Liver (tissue), 3 donors: ENCODE results near the gene SEC61G.

Experiments used
- ATF3 ChIP-seq: IDR thresholded peaks from 2 replicates; pipeline ENCODE4 v1.6.1; 2016; ENCODE audit warnings: antibody characterized with exemption
- CTCF ChIP-seq: fragments of 150-350 bp; IDR thresholded peaks from 2 replicates; pipeline ENCODE4 v1.5.1; 2017; ENCODE audit warnings: improper control_type of control experiment, low read depth, low read length; ENCODE audit not compliant: missing input control
- EGR1 ChIP-seq, 2 donors: IDR thresholded peaks; 2 replicates each; pipeline ENCODE4 v1.6.1; 2016 to 2018; ENCODE audit warnings: antibody characterized with exemption in 2 of 2, low read depth in 2 of 2
- FOXA1 ChIP-seq: IDR thresholded peaks from 2 replicates; pipeline ENCODE4 v1.6.1; 2016; ENCODE audit warnings: antibody characterized with exemption
- GABPA ChIP-seq, 2 donors: IDR thresholded peaks in 1 of 2; conservative IDR thresholded peaks in 1 of 2; 2 replicates each; pipeline ENCODE4 v1.6.1; 2016; ENCODE audit warnings: antibody characterized with exemption in 2 of 2, mild to moderate bottlenecking in 1 of 2, moderate library complexity in 1 of 2
- MAX ChIP-seq: IDR thresholded peaks from 2 replicates; pipeline ENCODE4 v1.6.1; 2016; ENCODE audit warnings: antibody characterized with exemption
- NR2F2 ChIP-seq: IDR thresholded peaks from 2 replicates; pipeline ENCODE4 v1.6.1; 2016; ENCODE audit warnings: antibody characterized with exemption
- REST ChIP-seq: IDR thresholded peaks from 2 replicates; pipeline ENCODE4 v1.6.1; 2016; ENCODE audit warnings: antibody characterized with exemption, mild to moderate bottlenecking
- RXRA ChIP-seq, 2 donors: IDR thresholded peaks; 2 replicates each; pipeline ENCODE4 v1.6.1; 2017 to 2018; ENCODE audit warnings: antibody characterized with exemption in 2 of 2, mild to moderate bottlenecking in 1 of 2
- SP1 ChIP-seq: IDR thresholded peaks from 2 replicates; pipeline ENCODE4 v1.6.1; 2018; ENCODE audit warnings: antibody characterized with exemption, mild to moderate bottlenecking
- TAF1 ChIP-seq: conservative IDR thresholded peaks from 2 replicates; pipeline ENCODE4 v1.6.1; 2016; ENCODE audit warnings: antibody characterized with exemption, mild to moderate bottlenecking
- YY1 ChIP-seq: IDR thresholded peaks from 2 replicates; pipeline ENCODE4 v1.6.1; 2016; ENCODE audit warnings: antibody characterized with exemption, mild to moderate bottlenecking
- ZBTB33 ChIP-seq: IDR thresholded peaks from 2 replicates; pipeline ENCODE4 v1.6.1; 2016; ENCODE audit warnings: antibody characterized with exemption
- donor health status: healthy.
- donor health status: healthy.

- TF ChIP-seq REST (no peak), CTCF (no peak), GABPA (IDR thresholded peaks at IDR 0.05 in 1 of 2, conservative IDR thresholded peaks at IDR 0.05 in 1 of 2) (no peak), EGR1 (IDR thresholded peaks at IDR 0.05; ENCODE audit: low read depth in 2 of 2) (no peak), ZBTB33 (no peak), YY1 (no peak), ATF3 (no peak), MAX (no peak), SP1 (no peak), RXRA (IDR thresholded peaks at IDR 0.05) (no peak), TAF1 (no peak), FOXA1 (no peak), NR2F2 (no peak)
Observed at GRCh38 chr7:54738737-54739136, 20.3 kb downstream of the SEC61G start.
